Measurements from ENCODE around the gene ENO3.

ENO3 gene

GRCh38 chr17:4994081-4994595, 43.2 kb downstream of the ENO3 start:
- H3K4me3 ChIP-seq (ENCODE audit: low read depth in 1 of 2, low read length in 2 of 2): no peak overlapping the region
- H3K27ac ChIP-seq (ENCODE audit: low read depth, low read length): no peak overlapping the region
- peaks cover 12% of the 10 kb centered on the region in 2 donors for H3K4me1 ChIP-seq (ENCODE audit: control insufficient read depth in 1 of 2, insufficient read depth in 2 of 2, low read length in 2 of 2)
- peaks cover 0 to 3% of the 10 kb centered on the region in 2 donors for H3K36me3 ChIP-seq (ENCODE audit: control insufficient read depth in 1 of 2, insufficient read depth in 2 of 2, low read length in 2 of 2)
- no peaks in the 10 kb centered on the region for H3K9me3 ChIP-seq (ENCODE audit: control insufficient read depth in 1 of 2, low read length in 2 of 2)
- H3K9ac ChIP-seq (ENCODE audit: low read depth in 1 of 2, low read length in 2 of 2): no peak overlapping the region
- no peaks in the 10 kb centered on the region for H3K27me3 ChIP-seq (ENCODE audit: control insufficient read depth in 1 of 2, insufficient read depth in 2 of 2, low read length in 2 of 2)

- Histone ChIP-seq H3K27ac (ENCODE audit: low read depth, low read length) (peak within 1 kb of the TSS; percentile 90), H3K9ac (ENCODE audit: low read depth in 1 of 2, low read length in 2 of 2) (peak within 1 kb of the TSS; percentile 87 to 93), H3K4me3 (ENCODE audit: low read depth in 1 of 2, low read length in 2 of 2) (peak within 1 kb of the TSS; percentile 98), H3K4me1 (ENCODE audit: control insufficient read depth in 1 of 2, insufficient read depth in 2 of 2, low read length in 2 of 2) (peaks cover 25 to 27% of the 10 kb centered on the region in 2 donors), H3K36me3 (ENCODE audit: control insufficient read depth in 1 of 2, insufficient read depth in 2 of 2, low read length in 2 of 2) (peaks cover 20% of the 10 kb centered on the region in 2 donors), H3K9me3 (ENCODE audit: control insufficient read depth in 1 of 2, low read length in 2 of 2) (no peaks in the 10 kb centered on the region), H3K27me3 (ENCODE audit: control insufficient read depth in 1 of 2, insufficient read depth in 2 of 2, low read length in 2 of 2) (no peaks in the 10 kb centered on the region)
Measured at GRCh38 chr17:4997302-4998026, 46.5 kb downstream of the ENO3 start, which contains the start of the genes INCA1 and KIF1C. INCA1 (minus strand) TSS chr17:4997522; CDS start chr17:4994437, 3,085 bp downstream. KIF1C (plus strand) TSS chr17:4997950; CDS start chr17:5000247, 2,297 bp downstream.

- Histone ChIP-seq H3K27ac (ENCODE audit: low read depth, low read length) (peak overlapping the region; percentile 50), H3K4me3 (ENCODE audit: low read depth in 1 of 2, low read length in 2 of 2) (peak overlapping the region; percentile 98), H3K27me3 (ENCODE audit: control insufficient read depth in 1 of 2, insufficient read depth in 2 of 2, low read length in 2 of 2) (no peaks in the 10 kb centered on the region), H3K36me3 (ENCODE audit: control insufficient read depth in 1 of 2, insufficient read depth in 2 of 2, low read length in 2 of 2) (peaks cover 23 to 24% of the 10 kb centered on the region in 2 donors), H3K4me1 (ENCODE audit: control insufficient read depth in 1 of 2, insufficient read depth in 2 of 2, low read length in 2 of 2) (peaks cover 25 to 27% of the 10 kb centered on the region in 2 donors), H3K9ac (ENCODE audit: low read depth in 1 of 2, low read length in 2 of 2) (peak overlapping the region; percentile 87 to 93), H3K9me3 (ENCODE audit: control insufficient read depth in 1 of 2, low read length in 2 of 2) (no peaks in the 10 kb centered on the region)
Measured at GRCh38 chr17:4998027-4998731, 47.3 kb downstream of the ENO3 start.

GRCh38 chr17:4998732-4999429, 48.0 kb downstream of the ENO3 start:
- Histone ChIP-seq H3K9me3 (ENCODE audit: control insufficient read depth in 1 of 2, low read length in 2 of 2) (no peaks in the 10 kb centered on the region), H3K36me3 (ENCODE audit: control insufficient read depth in 1 of 2, insufficient read depth in 2 of 2, low read length in 2 of 2) (peaks cover 30 to 31% of the 10 kb centered on the region in 2 donors), H3K4me1 (ENCODE audit: control insufficient read depth in 1 of 2, insufficient read depth in 2 of 2, low read length in 2 of 2) (peaks cover 25 to 27% of the 10 kb centered on the region in 2 donors), H3K27me3 (ENCODE audit: control insufficient read depth in 1 of 2, insufficient read depth in 2 of 2, low read length in 2 of 2) (no peaks in the 10 kb centered on the region), H3K4me3 (ENCODE audit: low read depth in 1 of 2, low read length in 2 of 2) (peak overlapping the region; percentile 98), H3K27ac (ENCODE audit: low read depth, low read length) (peak overlapping the region; percentile 50), H3K9ac (ENCODE audit: low read depth in 1 of 2, low read length in 2 of 2) (peak overlapping the region; percentile 87 to 93)

- peak overlapping the region; percentile 98 for H3K4me3 ChIP-seq (ENCODE audit: low read depth in 1 of 2, low read length in 2 of 2)
- no peaks in the 10 kb centered on the region for H3K9me3 ChIP-seq (ENCODE audit: control insufficient read depth in 1 of 2, low read length in 2 of 2)
- peak overlapping the region; percentile 50 for H3K27ac ChIP-seq (ENCODE audit: low read depth, low read length)
- peaks cover 25 to 27% of the 10 kb centered on the region in 2 donors for H3K4me1 ChIP-seq (ENCODE audit: control insufficient read depth in 1 of 2, insufficient read depth in 2 of 2, low read length in 2 of 2)
- peak overlapping the region; percentile 87 to 93 for H3K9ac ChIP-seq (ENCODE audit: low read depth in 1 of 2, low read length in 2 of 2)
- peaks cover 37 to 38% of the 10 kb centered on the region in 2 donors for H3K36me3 ChIP-seq (ENCODE audit: control insufficient read depth in 1 of 2, insufficient read depth in 2 of 2, low read length in 2 of 2)
- no peaks in the 10 kb centered on the region for H3K27me3 ChIP-seq (ENCODE audit: control insufficient read depth in 1 of 2, insufficient read depth in 2 of 2, low read length in 2 of 2)
Measured at GRCh38 chr17:4999430-5000093, 48.6 kb downstream of the ENO3 start.

GRCh38 chr17:5000237-5000639, 49.3 kb downstream of the ENO3 start:
- no peak overlapping the region for H3K27ac ChIP-seq (ENCODE audit: low read depth, low read length)
- H3K4me3 ChIP-seq (ENCODE audit: low read depth in 1 of 2, low read length in 2 of 2): peak overlapping the region in 1 of 2 donors; percentile 98
- H3K9me3 ChIP-seq (ENCODE audit: control insufficient read depth in 1 of 2, low read length in 2 of 2): no peaks in the 10 kb centered on the region
- no peaks in the 10 kb centered on the region for H3K27me3 ChIP-seq (ENCODE audit: control insufficient read depth in 1 of 2, insufficient read depth in 2 of 2, low read length in 2 of 2)
- peaks cover 44 to 45% of the 10 kb centered on the region in 2 donors for H3K36me3 ChIP-seq (ENCODE audit: control insufficient read depth in 1 of 2, insufficient read depth in 2 of 2, low read length in 2 of 2)
- peak overlapping the region in 1 of 2 donors; percentile 93 for H3K9ac ChIP-seq (ENCODE audit: low read depth in 1 of 2, low read length in 2 of 2)
- H3K4me1 ChIP-seq (ENCODE audit: control insufficient read depth in 1 of 2, insufficient read depth in 2 of 2, low read length in 2 of 2): peaks cover 25 to 27% of the 10 kb centered on the region in 2 donors

- Histone ChIP-seq H3K4me1 (ENCODE audit: control insufficient read depth in 1 of 2, insufficient read depth in 2 of 2, low read length in 2 of 2) (peaks cover 20 to 21% of the 10 kb centered on the region in 2 donors), H3K9ac (ENCODE audit: low read depth in 1 of 2, low read length in 2 of 2) (no peak overlapping the region), H3K4me3 (ENCODE audit: low read depth in 1 of 2, low read length in 2 of 2) (no peak overlapping the region), H3K27me3 (ENCODE audit: control insufficient read depth in 1 of 2, insufficient read depth in 2 of 2, low read length in 2 of 2) (no peaks in the 10 kb centered on the region), H3K36me3 (ENCODE audit: control insufficient read depth in 1 of 2, insufficient read depth in 2 of 2, low read length in 2 of 2) (peaks cover 56 to 64% of the 10 kb centered on the region in 2 donors), H3K9me3 (ENCODE audit: control insufficient read depth in 1 of 2, low read length in 2 of 2) (no peaks in the 10 kb centered on the region), H3K27ac (ENCODE audit: low read depth, low read length) (no peak overlapping the region)
Measured at GRCh38 chr17:5002121-5002788, 51.3 kb downstream of the ENO3 start.

- Histone ChIP-seq H3K4me3 (ENCODE audit: low read depth in 1 of 2, low read length in 2 of 2) (no peak overlapping the region), H3K4me1 (ENCODE audit: control insufficient read depth in 1 of 2, insufficient read depth in 2 of 2, low read length in 2 of 2) (peaks cover 20 to 21% of the 10 kb centered on the region in 2 donors), H3K9ac (ENCODE audit: low read depth in 1 of 2, low read length in 2 of 2) (no peak overlapping the region), H3K27ac (ENCODE audit: low read depth, low read length) (no peak overlapping the region), H3K27me3 (ENCODE audit: control insufficient read depth in 1 of 2, insufficient read depth in 2 of 2, low read length in 2 of 2) (no peaks in the 10 kb centered on the region), H3K36me3 (ENCODE audit: control insufficient read depth in 1 of 2, insufficient read depth in 2 of 2, low read length in 2 of 2) (peaks cover 66 to 75% of the 10 kb centered on the region in 2 donors), H3K9me3 (ENCODE audit: control insufficient read depth in 1 of 2, low read length in 2 of 2) (no peaks in the 10 kb centered on the region)
Measured at GRCh38 chr17:5003214-5003867, 52.4 kb downstream of the ENO3 start.
